ENCODE results near the gene PIWIL4. TPM values are rescaled to one million over a fixed set of nuclear protein-coding genes. Genes with fewer than 3 reads are reported as not detected.

The PIWIL4 gene
- total RNA-seq, 2 donors from 2014 or later: 4.4 to 4.5 TPM

GRCh38 chr11:94576306-94576705 lies 9.1 kb downstream of the PIWIL4 start:
- intact Hi-C loops (cut with DNase I): no loop called here
- no peak for DNase-seq (ENCODE audit: low spot score)

- intact Hi-C loops (cut with DNase I): no loop called here
- DNase-seq (ENCODE audit: low spot score): no peak
Measured at GRCh38 chr11:94577841-94578240, 10.7 kb downstream of the PIWIL4 start.

GRCh38 chr11:94581926-94582325 lies 14.8 kb downstream of the PIWIL4 start:
- intact Hi-C loops (cut with DNase I): no loop called here
- no peak for DNase-seq (ENCODE audit: low spot score)

- intact Hi-C loops (cut with DNase I): no loop called here
Measured at GRCh38 chr11:94583213-94583865, 16.2 kb downstream of the PIWIL4 start.

GRCh38 chr11:94583866-94584500 lies 16.8 kb downstream of the PIWIL4 start:
- DNase-seq (ENCODE audit: low spot score): no peak
- intact Hi-C loops (cut with DNase I): no loop called here

More at GRCh38 chr11:94583213-94583865, 16.2 kb downstream of the PIWIL4 start:
- no peak for DNase-seq (ENCODE audit: low spot score)

- intact Hi-C loops (cut with DNase I): no loop called here
- DNase-seq (ENCODE audit: low spot score): no peak
Measured at GRCh38 chr11:94584978-94585377, 17.8 kb downstream of the PIWIL4 start.

- no peak for DNase-seq (ENCODE audit: low spot score)
- intact Hi-C loops (cut with DNase I): no loop called here
Measured at GRCh38 chr11:94585399-94585798, 18.2 kb downstream of the PIWIL4 start.

GRCh38 chr11:94586546-94586945 lies 19.4 kb downstream of the PIWIL4 start:
- intact Hi-C loops (cut with DNase I): no loop called here
- DNase-seq (ENCODE audit: low spot score): no peak

GRCh38 chr11:94586978-94587377 lies 19.8 kb downstream of the PIWIL4 start:
- intact Hi-C loops (cut with DNase I): no loop called here

GRCh38 chr11:94588366-94588942 lies 21.3 kb downstream of the PIWIL4 start:
- intact Hi-C loops (cut with DNase I): no loop called here
- no peak for DNase-seq (ENCODE audit: low spot score)

More at GRCh38 chr11:94586978-94587377, 19.8 kb downstream of the PIWIL4 start:
- no peak for DNase-seq (ENCODE audit: low spot score)

- no peak for DNase-seq (ENCODE audit: low spot score)
- intact Hi-C loops (cut with DNase I): no loop called here
Measured at GRCh38 chr11:94590352-94591041, 23.3 kb downstream of the PIWIL4 start.

GRCh38 chr11:94593030-94593429 lies 25.9 kb downstream of the PIWIL4 start:
- no peak for DNase-seq (ENCODE audit: low spot score)
- intact Hi-C loops (cut with DNase I): no loop called here

- no peak for DNase-seq (ENCODE audit: low spot score)
- intact Hi-C loops (cut with DNase I): no loop called here
Measured at GRCh38 chr11:94595076-94595475, 27.9 kb downstream of the PIWIL4 start.

GRCh38 chr11:94597896-94598295 lies 30.7 kb downstream of the PIWIL4 start:
- DNase-seq (ENCODE audit: low spot score): no peak
- intact Hi-C loops (cut with DNase I): no loop called here

GRCh38 chr11:94599510-94599909 lies 32.3 kb downstream of the PIWIL4 start:
- intact Hi-C loops (cut with DNase I): no loop called here
- no peak for DNase-seq (ENCODE audit: low spot score)

GRCh38 chr11:94602430-94603372 lies 35.5 kb downstream of the PIWIL4 start:
- DNase-seq (ENCODE audit: low spot score): no peak
- intact Hi-C loops (cut with DNase I): no loop called here

GRCh38 chr11:94603587-94603986 lies 36.4 kb downstream of the PIWIL4 start:
- intact Hi-C loops (cut with DNase I): no loop called here
- no peak for DNase-seq (ENCODE audit: low spot score)

- no peak for DNase-seq (ENCODE audit: low spot score)
- intact Hi-C loops (cut with DNase I): no loop called here
Measured at GRCh38 chr11:94604482-94604881, 37.3 kb downstream of the PIWIL4 start.

- intact Hi-C loops (cut with DNase I): no loop called here
Measured at GRCh38 chr11:94613120-94613519, 46.0 kb downstream of the PIWIL4 start.

More at GRCh38 chr11:94613120-94613519, 46.0 kb downstream of the PIWIL4 start:
- DNase-seq (ENCODE audit: low spot score): no peak

Data from posterior vena cava (tissue), 2 donors.